Glomerular visceral epithelial cell (primary cell): ENCODE data around the gene STAG1.
"Not testable (repeated sequence)": the region's sequence is repeated elsewhere in the genome, so short reads cannot be mapped to it uniquely, and the experiment has no call there.

ENCODE experiments used
- DNase-seq: peaks from one replicate; pipeline ENCODE4 v3.0.0-alpha.2; 2016; ENCODE audit errors: extremely low spot score

STAG1 gene

GRCh38 chr3:136752172-136752421 lies at the start of gene STAG1:
STAG1 (minus strand) TSS chr3:136752378; CDS start chr3:136630898, 121,480 bp downstream.
- DNase-seq = no peak

GRCh38 chr3:136801146-136801545 lies 49.0 kb upstream of the STAG1 start:
- peak; percentile 47 for DNase-seq

- no peak for DNase-seq
Observed at GRCh38 chr3:136792556-136793330, 40.6 kb upstream of the STAG1 start.

GRCh38 chr3:136790786-136791185 lies 38.6 kb upstream of the STAG1 start:
- DNase-seq = no peak

GRCh38 chr3:136789976-136790375 lies 37.8 kb upstream of the STAG1 start:
- no peak for DNase-seq

- DNase-seq = no peak
Observed at GRCh38 chr3:136788154-136788553, 36.0 kb upstream of the STAG1 start.

- DNase-seq = peak; percentile 8
Observed at GRCh38 chr3:136787349-136787748, 35.2 kb upstream of the STAG1 start.

- DNase-seq = no peak
Observed at GRCh38 chr3:136783708-136784191, 31.6 kb upstream of the STAG1 start.

GRCh38 chr3:136780741-136781140 lies 28.6 kb upstream of the STAG1 start:
- DNase-seq = no peak

- peak; percentile 36 for DNase-seq
Observed at GRCh38 chr3:136778865-136779264, 26.7 kb upstream of the STAG1 start.

GRCh38 chr3:136772709-136773108 lies 20.5 kb upstream of the STAG1 start:
- no peak for DNase-seq

GRCh38 chr3:136758160-136759102 lies 6.3 kb upstream of the STAG1 start:
- DNase-seq = not testable (repeated sequence)

GRCh38 chr3:136755192-136755591 lies 3.0 kb upstream of the STAG1 start:
- no peak for DNase-seq

- no peak for DNase-seq
Observed at GRCh38 chr3:136753326-136753939, 1.3 kb upstream of the STAG1 start.

- peak; percentile 98 for DNase-seq
Observed at GRCh38 chr3:136752422-136753325, 496 bp upstream of the STAG1 start.

- peak; percentile 84 for DNase-seq
Observed at GRCh38 chr3:136751316-136752171, 634 bp downstream of the STAG1 start.

GRCh38 chr3:136750897-136751315 lies 1.3 kb downstream of the STAG1 start:
- DNase-seq = no peak

- DNase-seq = peak; percentile 17
Observed at GRCh38 chr3:136750209-136750896, 1.8 kb downstream of the STAG1 start.

- DNase-seq = not testable (repeated sequence)
Observed at GRCh38 chr3:136749602-136750001, 2.6 kb downstream of the STAG1 start.

- DNase-seq = no peak
Observed at GRCh38 chr3:136749091-136749490, 3.1 kb downstream of the STAG1 start.
